ENCODE measurements around the gene USP36.

DNA sequence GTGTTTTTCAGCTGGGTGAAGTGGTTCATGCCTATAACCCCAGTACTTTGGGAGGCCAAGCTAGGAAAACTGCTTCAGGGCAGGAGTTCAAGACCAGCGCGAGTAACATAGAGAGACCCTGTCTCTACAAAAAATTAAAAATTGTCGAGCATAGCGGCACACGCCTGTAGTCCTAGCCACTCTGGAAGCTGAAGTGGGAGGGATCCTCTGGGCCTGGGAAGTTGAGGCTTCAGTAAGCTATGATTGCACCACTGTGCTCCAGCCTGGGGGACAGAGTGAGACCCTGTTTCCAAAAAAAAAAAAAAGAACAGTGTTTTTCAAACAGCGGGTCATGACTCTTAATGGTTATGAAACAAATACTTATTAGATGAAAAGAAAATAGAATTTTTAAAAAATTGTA, 56.3 kb downstream of the USP36 start:
- TF ChIP-seq, protein P1, sequence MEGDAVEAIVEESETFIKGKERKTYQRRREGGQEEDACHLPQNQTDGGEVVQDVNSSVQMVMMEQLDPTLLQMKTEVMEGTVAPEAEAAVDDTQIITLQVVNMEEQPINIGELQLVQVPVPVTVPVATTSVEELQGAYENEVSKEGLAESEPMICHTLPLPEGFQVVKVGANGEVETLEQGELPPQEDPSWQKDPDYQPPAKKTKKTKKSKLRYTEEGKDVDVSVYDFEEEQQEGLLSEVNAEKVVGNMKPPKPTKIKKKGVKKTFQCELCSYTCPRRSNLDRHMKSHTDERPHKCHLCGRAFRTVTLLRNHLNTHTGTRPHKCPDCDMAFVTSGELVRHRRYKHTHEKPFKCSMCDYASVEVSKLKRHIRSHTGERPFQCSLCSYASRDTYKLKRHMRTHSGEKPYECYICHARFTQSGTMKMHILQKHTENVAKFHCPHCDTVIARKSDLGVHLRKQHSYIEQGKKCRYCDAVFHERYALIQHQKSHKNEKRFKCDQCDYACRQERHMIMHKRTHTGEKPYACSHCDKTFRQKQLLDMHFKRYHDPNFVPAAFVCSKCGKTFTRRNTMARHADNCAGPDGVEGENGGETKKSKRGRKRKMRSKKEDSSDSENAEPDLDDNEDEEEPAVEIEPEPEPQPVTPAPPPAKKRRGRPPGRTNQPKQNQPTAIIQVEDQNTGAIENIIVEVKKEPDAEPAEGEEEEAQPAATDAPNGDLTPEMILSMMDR (conservative IDR thresholded peaks at IDR 0.05; ENCODE audit: low read length) = no peak
- no peak for TF ChIP-seq EZH2phosphoT487 (IDR thresholded peaks at IDR 0.05; ENCODE audit: borderline replicate concordance)

All from Loucy (cell line).